HFF-Myc (cell line): ENCODE results near the gene MOB3B.

Source experiments
- DNase-seq: peaks from one replicate; pipeline ENCODE4 v3.0.0-alpha.2; 2011; ENCODE audit warnings: low read depth; ENCODE audit errors: extremely low read depth
- H3K4me3 ChIP-seq: replicated peaks from 2 replicates; pipeline ENCODE4 v1.5.1; 2011; ENCODE audit warnings: low read depth, mild to moderate bottlenecking, control low read depth, low read length
- CTCF ChIP-seq: IDR thresholded peaks from 2 replicates; pipeline ENCODE4 v1.5.1; 2012; ENCODE audit warnings: mild to moderate bottlenecking, low read depth, low read length, control low read depth; ENCODE audit errors: missing control alignments

Gene MOB3B

DNA sequence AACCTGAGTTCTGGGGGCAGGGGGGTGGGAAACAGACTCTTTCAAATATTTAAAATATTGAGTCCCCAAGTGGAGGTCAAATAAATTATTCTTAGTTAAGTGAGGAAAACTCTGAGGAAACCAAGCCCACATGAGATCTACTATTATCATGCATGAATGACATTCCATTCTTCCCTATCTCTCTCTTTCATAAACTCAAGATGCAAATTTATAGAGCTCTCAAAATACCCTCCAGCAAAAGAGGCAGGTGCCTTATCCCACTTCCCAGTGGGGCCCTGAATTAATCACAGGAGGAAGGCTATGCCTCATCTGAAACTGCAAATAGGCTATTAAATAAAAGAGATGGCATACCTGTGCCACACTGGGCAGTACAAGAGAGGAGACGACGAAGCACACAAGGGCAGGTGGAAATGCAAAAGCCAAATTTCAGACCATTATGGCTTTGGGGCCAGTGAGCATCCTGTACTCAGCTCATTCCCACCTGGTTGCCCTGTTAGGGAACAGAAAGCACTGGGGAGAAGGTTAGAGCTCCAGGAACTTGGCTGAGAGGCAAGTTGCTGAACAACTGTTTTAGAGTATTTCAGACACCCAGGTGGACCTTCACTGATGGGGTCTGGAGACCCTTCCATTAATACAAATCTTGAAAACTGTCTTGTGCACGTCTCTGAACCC lies 130.5 kb downstream of the MOB3B start:
- H3K4me3 ChIP-seq, result no peak overlapping the region
- no peak for DNase-seq
- no peak for TF ChIP-seq CTCF

DNA sequence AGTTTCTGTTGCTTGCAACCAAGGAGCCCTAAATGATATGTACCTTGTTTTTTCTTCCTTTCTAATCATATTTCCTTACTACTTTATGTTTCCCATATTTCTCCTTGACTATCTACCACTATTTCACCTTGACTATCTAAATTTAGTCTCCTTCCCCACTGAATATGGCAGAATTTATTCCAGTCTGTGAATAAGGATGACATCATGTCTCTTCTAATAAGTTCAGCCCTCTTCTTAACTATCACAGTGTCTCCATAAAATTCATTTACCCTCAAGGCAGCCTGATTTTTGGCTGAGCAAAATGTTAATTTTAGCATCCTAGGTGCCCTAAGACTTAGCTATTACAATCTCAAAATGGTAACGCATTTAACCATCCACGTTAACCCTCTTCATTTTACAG lies 133.1 kb downstream of the MOB3B start:
- no peak overlapping the region for H3K4me3 ChIP-seq
- DNase-seq, result no peak
- no peak for TF ChIP-seq CTCF

- TF ChIP-seq CTCF, result no peak
- DNase-seq, result no peak
These were observed 134.1 kb downstream of the MOB3B start for GRCh38 chr9:27395484-27395921.

GRCh38 chr9:27394826-27395201 lies 134.8 kb downstream of the MOB3B start:
- no peak for DNase-seq
- H3K4me3 ChIP-seq, result no peak overlapping the region
- TF ChIP-seq CTCF, result no peak

More at GRCh38 chr9:27395484-27395921, 134.1 kb downstream of the MOB3B start:
- no peak overlapping the region for H3K4me3 ChIP-seq

GRCh38 chr9:27394154-27394825 lies 135.3 kb downstream of the MOB3B start:
- no peak overlapping the region for H3K4me3 ChIP-seq

DNA sequence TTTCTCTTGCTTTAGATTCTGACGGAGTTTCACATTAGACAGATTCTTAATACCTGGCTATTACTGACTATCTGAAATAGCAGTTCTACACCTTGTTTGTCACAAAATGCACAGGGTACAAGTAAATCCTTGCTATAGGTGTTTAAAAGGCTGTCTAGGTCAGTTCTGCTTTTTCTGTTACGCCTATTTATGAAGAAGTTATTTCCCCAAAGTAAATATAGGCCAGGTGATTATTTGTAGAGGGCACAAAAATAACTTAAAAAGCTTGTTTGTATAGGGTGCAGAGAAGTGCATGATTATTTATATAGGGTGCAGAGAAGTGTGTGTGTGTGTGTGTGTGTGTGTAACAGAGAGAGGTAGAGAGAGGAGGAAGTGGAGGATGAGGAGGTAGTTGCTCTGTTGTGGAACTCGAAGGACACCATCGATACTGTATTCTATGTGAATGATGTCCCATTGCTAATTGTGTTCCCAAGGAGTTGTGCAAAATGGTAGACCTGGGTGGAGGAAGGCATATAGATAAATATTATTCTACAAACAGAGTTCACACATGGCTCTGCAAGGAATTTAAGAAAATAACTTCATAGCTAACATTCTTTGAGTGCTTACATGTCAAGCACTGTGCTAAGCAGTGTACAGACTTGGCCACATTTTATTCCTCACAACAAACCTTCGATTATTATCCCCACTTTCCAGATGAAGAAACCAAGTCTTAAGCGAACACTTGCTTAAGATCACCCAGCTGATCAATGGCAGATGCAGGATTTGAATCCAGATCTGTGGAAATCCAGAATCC lies 136.4 kb downstream of the MOB3B start:
- DNase-seq, result no peak
- no peak overlapping the region for H3K4me3 ChIP-seq
- no peak for TF ChIP-seq CTCF

More at GRCh38 chr9:27394154-27394825, 135.3 kb downstream of the MOB3B start:
- no peak for DNase-seq
- TF ChIP-seq CTCF, result no peak
